NCI-H2171 (cell line): ENCODE data around the gene RNF103.
"Not testable (repeated sequence)": the region's sequence is repeated elsewhere in the genome, so short reads cannot be mapped to it uniquely, and the experiment has no call there.

Experiments
- DNase-seq: peaks from one replicate; lab custom pipeline; 2025; lab: John Stamatoyannopoulos, UW

The RNF103 gene

DNA sequence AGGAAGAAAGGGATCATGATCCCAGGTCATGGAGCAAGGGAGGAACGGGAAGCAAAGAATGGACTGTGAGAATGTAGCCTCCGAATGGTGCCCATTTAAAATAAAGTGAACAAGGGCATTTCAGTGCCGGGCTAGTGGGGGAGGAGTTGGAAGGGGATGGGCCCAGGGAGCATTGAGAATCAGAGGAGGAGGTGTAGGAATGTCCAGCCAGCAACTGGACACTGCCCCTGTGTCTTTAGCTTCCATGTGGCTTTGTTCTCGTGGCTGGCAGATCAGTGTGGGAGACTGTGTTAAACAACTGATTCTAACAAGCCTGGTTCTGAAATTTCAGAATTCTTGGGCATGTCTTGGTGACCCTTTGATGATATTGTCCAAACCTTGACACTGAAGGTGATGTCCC, 1.4 kb upstream of the RNF103 start:
- DNase-seq, result no peak

GRCh38 chr2:86624267-86624547, 542 bp upstream of the RNF103 start:
- no peak for DNase-seq

GRCh38 chr2:86623043-86623493, 597 bp downstream of the RNF103 start:
- peak; percentile 57 for DNase-seq

DNA sequence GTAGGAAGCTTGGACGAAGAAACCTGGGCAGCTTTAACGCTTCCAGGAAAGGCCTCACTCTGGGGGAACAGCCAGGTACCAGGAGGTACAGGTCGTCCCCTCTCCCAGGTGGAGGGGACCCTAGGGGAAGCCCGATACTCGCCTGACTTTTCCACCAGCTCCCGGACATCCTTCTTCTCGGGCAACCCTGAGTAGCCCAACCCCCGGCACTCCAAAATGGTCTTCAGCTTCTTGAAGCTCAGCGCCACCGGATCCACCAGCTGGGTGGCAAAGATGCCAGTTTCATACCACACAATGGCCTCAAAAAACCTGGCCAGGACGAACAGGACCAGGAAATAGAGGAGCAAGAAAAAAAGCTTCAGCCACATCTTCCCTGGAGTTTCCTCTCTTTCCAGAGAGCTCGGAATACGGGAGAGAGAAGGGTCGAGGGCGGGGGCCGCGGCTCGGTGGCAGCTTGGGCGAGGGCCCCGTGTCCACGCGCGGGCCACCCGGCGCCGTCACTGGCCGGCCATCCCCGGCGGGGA, 1.1 kb downstream of the RNF103 start:
- DNase-seq, result no peak

DNA sequence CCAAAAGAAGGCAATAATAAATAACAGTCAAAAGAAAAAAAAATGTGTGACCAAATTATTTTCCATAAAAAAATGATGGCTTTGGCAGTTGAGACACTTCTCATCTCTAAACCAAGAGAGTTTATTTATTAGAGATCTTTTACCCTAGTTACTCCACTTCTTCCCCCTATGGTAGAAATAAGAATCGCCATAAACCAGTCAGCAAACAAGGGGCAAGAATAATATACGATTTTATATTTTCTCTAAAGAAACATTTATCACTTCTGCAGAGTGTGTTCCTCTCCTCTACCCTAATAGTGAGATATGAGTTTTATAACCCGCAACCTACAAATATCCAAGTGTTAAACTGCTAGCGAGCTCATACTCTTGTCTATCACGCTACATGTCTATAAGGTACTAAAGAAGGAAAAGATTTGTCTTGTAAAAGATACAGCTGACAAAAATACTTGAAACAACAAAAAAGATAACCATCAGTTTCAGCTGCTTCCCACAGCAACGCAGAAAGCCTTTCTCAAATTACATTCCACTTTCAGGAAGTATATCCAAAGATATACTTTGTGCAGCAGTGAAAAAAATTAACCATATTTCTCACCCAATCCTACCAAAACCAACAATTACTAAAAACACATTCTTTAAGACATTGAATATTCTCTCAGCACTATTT, 2.3 kb downstream of the RNF103 start:
- DNase-seq, result no peak

- no peak for DNase-seq
Measured at GRCh38 chr2:86617738-86618137, 5.9 kb downstream of the RNF103 start.

DNA sequence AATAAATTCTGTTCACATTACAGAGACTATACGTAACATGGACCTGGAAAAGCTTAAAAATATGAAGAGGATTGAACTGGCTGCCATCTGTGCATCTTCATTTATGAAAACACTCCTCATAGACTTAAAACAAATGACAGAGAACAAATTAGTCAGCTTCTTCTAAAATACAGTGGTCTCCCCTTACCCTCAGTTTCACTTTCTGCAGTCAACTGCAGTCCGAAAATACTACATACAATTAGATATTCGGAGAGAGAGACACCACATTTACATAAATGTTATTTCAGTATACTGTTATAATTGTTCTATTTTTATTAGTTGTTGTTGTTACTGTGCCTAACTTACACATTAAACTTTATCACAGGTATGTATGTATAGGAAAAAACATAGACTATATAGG, 6.5 kb downstream of the RNF103 start:
- no peak for DNase-seq

DNA sequence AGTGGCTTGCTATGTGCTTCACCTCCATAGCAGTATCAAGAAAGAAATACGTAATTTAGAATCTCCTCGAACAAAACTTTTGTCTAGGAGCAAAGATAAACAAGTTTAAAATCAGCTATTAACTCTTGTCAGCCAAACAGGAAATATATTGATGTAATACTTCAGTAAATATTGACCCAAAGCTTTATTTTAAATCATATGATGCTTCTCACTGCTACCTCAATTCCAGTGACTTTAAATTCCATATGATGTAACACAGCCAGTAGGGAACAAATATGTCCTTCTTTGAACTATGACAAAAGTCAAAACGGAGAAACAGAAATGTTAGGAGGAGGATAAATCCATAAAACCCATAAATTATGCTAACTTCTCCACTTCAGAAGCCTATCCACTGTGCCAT, 7.2 kb downstream of the RNF103 start:
- no peak for DNase-seq

GRCh38 chr2:86615596-86615995, 8.1 kb downstream of the RNF103 start:
- no peak for DNase-seq

DNA sequence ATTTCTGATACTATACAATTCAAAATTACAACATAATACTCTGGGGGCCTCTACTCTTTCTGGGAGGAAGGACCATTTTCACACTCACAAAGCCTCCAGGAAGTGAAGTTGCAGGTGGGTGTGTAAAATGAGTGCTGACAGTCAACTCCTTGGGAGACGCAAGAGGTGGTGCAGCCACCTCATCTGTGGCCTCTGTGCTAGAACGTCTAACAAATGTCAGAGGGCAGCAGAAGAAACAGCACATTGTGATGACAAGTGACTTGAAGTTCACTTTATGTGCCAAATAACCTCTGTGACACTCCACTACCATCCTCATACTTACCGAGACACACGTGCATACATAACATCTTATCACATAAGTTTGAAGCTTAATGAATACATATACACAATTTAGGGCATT, 10.2 kb downstream of the RNF103 start:
- DNase-seq, result no peak

DNA sequence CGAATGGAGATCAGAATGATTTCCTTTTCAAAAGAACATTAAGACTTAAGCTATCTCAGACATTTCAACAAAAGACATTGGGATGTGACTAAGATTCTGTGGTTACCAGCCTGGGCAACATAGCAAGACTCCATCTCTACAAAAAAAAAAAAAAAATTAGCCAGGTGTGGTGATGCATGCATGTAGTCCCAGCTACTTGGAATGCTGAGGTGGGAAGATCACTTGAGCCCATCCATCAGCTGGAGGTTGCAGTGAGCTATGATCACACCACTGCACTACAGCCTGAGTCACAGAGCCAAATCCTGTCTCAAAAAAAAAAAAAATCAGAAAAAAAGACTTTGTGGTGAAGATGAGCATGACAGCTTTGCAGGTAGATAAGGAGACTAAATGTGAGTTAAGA, 12.8 kb downstream of the RNF103 start:
- no peak for DNase-seq

- DNase-seq, result no peak
Measured at GRCh38 chr2:86608832-86609410, 14.7 kb downstream of the RNF103 start.

- DNase-seq, result no peak
Measured at GRCh38 chr2:86603905-86604304, 19.8 kb downstream of the RNF103 start.

GRCh38 chr2:86598966-86599365, 24.7 kb downstream of the RNF103 start:
- no peak for DNase-seq

DNA sequence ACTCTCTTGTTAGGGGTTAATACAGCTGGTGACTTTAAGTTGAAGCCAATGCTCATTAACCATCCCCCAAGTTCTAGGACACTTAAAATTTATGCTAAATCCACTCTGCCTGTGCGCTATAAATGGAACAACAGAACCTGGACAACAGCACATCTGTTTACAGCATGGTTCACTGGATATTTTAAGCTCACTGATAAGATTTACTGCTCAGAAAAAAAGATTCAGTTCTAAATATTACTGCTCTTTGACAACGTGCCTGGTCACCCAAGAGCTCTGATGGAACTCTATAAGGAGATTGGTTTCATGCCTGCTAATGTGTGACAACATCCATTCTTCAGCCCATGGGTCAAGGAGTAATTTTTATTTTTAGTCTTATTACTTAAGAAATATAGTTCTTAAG, 27.5 kb downstream of the RNF103 start:
- DNase-seq, result no peak

- no peak for DNase-seq
Measured at GRCh38 chr2:86593266-86593665, 30.4 kb downstream of the RNF103 start.

DNA sequence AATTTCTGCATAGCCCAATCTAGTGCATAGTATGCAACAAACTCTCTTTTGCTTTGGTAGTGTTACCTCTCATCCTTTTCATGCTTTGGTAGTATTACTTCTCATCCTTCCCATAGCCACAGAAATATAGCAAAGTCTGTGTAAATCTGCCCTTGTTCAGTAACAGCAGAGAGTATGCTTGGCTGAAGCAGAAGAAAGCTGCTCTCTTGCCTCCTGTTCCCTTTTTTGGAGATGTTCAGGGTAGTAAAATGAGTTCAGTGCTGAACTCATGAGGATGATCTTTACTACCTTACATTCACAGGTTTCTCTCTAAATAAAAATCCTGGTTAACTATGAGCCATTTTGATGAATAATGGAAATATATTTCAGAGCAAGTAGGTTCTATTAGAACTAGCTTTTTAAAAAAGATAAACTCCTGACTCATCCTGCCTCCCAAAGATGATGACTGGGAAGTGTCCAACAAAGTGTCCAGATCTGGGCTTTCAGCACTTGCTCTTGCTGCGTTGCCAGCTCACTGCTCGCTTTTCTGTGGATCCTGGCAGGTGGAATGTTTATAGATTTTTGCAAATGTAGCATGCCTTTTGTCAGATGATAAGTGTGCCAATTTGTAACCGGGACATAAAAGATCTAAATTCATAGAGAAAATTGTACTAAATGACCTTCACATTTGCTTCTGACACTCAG, 31.0 kb downstream of the RNF103 start:
- no peak for DNase-seq

- DNase-seq, result not testable (repeated sequence)
Measured at GRCh38 chr2:86589701-86590100, 34.0 kb downstream of the RNF103 start.

DNA sequence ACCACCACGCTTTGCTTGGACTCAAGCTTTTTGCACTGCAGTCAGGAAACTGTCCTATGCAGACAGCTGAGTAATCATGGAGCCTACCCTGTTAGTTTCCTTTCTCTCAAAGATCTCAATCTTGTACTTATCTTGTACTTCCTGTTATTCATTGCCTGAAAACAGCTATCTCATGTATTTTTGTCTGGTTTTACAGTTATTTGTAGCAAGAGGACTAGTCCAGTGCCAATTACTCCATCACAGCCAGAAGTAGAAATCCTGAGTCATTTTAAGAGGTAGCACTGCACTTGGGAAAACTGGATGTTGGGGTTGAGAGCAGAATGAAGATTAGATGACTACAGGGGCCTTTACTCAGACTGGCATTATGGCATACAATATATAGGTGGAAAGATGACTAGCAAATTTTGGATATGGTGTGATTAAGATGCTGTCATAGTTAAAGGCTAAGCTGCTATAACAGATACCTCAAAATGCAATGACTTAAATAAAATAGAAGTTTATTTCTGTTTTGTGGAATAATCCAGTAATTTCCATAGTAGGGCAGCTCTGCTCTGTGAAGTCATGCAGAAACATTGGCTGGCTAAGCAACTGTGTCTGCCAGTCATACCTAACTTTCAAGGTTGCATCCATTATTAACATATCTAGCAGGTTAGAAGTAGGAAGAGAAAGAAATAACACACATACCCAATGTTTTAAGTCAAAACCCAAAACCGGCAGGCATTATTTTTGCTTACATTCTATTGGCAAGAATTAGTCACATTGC, 39.3 kb downstream of the RNF103 start:
- DNase-seq, result no peak

DNA sequence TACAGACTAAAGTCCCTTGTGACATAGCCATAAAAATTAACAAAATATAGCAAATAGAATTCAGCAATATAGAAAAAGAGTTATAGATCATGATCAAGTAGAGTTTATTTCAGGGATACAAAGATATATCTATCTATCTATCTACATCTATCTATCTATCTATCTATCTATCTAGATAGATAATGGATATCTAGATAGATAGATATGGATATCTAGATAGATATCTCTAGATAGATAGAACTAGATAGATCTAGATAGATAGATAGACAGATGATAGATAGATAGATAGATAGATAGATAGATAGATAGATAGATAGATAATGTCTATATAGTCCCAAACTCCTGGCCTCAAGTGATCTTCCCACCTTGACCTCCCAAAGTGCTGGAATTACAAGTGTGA, 43.1 kb downstream of the RNF103 start:
- no peak for DNase-seq

DNA sequence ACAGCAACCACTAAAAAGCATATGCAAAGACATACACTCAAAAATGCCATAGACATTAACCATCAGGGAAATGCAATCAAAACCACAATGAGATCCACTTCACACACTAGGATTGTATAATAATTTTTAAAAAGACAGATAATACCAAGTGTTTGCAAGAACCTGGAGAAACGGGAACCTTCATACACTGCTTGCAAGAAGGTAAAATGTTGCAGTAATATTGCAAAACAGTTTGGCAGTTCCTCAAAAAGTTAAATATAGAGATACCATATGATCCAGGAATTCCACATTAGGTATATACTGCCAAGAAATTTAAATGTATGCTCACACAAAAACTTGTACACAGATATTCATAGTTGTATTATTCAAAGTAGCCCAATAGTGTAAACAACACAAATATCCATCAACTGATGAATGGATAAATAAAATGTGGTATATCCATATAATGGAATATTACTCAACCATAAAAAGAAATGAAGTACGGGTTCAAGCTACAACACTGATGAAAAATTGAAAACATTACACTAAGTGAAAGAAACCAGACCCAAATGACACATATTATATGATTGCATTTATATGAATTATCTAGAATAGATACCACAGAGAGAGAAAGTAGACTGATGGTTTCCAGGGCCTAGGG, 45.7 kb downstream of the RNF103 start:
- DNase-seq, result no peak

DNA sequence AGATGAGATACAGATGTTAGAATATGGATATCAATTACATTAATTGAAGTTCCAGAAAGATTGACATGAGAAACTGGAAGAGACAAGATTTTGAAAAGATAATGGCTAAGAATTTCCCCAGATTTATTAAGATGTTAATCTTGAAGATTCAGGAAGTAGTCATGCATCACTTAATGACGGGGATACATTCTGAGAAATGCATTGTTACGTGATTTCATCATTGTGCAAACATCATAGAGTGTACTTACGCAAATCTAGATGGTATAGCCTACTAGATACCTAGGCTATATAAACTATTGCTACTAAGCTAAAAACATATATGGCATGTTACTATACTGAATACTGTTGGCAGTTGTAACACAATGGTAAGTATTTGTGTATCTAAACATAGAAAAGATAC, 53.6 kb downstream of the RNF103 start:
- no peak for DNase-seq
